A673 (cell line): ENCODE data around the gene DDX19B.

Experiments
- CTCF ChIP-seq: fragments of 300-800, 200-600 bp; sonication (generic); conservative IDR thresholded peaks from 2 replicates; pipeline ENCODE4 v1.5.1; 2017; ENCODE audit warnings: low read depth, mild to moderate bottlenecking, antibody characterized with exemption, low read length, moderate library complexity, mixed read lengths
- EZH2 ChIP-seq: fragments of 200-600 bp; sonication (generic); IDR thresholded peaks from 2 replicates; pipeline ENCODE4 v1.6.1; 2017; ENCODE audit warnings: borderline replicate concordance, low read depth, mild to moderate bottlenecking, mixed read lengths, antibody characterized with exemption, low read length; ENCODE audit not compliant: poor library complexity, severe bottlenecking

DNA sequence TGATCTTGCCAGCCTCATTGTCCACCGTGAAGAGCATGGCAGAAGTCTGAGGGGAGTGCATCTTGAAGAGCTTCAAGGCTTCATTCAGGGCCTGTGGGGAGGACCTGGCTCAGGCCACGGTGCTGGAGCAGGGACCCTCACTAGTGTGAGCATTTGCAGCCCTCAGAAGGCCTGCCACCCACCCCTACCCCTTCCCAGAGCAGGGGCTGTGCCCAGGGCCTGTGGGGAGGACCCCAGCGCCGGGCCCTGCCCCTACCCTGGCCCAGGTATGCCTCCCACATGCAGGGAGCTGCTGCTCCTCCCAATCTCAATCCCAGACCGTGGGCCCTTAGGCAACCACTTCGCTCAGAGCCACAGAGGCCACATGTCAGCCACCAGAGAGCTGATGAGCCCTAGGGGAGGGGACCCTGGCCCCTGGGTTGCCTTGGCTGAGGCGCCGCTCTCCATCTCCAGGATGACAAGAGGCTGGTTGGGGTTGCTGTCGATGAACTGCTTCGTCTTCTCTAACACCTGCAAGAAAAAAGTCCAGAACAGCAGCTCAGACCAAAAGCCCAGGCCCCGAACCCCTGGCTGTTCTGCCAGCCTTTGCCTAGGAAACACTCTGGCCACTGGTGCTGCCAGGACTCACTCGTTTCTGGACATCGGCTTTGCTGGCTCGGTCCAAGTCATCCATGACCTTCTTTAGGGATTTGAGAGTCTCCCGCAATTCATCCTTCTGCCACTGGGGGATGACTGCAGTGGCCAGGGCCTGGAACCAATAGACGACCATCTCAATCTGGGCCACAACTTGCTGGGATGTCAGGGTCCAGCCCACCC, 45.5 kb upstream of the DDX19B start:
- TF ChIP-seq EZH2, result no peak
- TF ChIP-seq CTCF, result peak; percentile 57
